Liver (tissue), 3 donors: Measurements from ENCODE around the gene GCNT2.

Source experiments
- ATF3 ChIP-seq: IDR thresholded peaks from 2 replicates; pipeline ENCODE4 v1.6.1; 2016; ENCODE audit warnings: antibody characterized with exemption
- GABPA ChIP-seq, 2 donors: IDR thresholded peaks in 1 of 2; conservative IDR thresholded peaks in 1 of 2; 2 replicates each; pipeline ENCODE4 v1.6.1; 2016; ENCODE audit warnings: antibody characterized with exemption in 2 of 2, mild to moderate bottlenecking in 1 of 2, moderate library complexity in 1 of 2
- JUND ChIP-seq, 2 donors: IDR thresholded peaks; 2 replicates each; pipeline ENCODE4 v1.6.1; 2016; ENCODE audit warnings: antibody characterized with exemption in 2 of 2
- REST ChIP-seq: IDR thresholded peaks from 2 replicates; pipeline ENCODE4 v1.6.1; 2016; ENCODE audit warnings: antibody characterized with exemption, mild to moderate bottlenecking
- TAF1 ChIP-seq: conservative IDR thresholded peaks from 2 replicates; pipeline ENCODE4 v1.6.1; 2016; ENCODE audit warnings: antibody characterized with exemption, mild to moderate bottlenecking
- YY1 ChIP-seq: IDR thresholded peaks from 2 replicates; pipeline ENCODE4 v1.6.1; 2016; ENCODE audit warnings: antibody characterized with exemption, mild to moderate bottlenecking
- TF ChIP-seq, protein P1 (sequence below): fragments of 150-350 bp; IDR thresholded peaks from 2 replicates; pipeline ENCODE4 v1.5.1; 2017; ENCODE audit warnings: improper control_type of control experiment, low read depth, low read length; ENCODE audit not compliant: missing input control
- TF ChIP-seq, protein P2 (sequence below): IDR thresholded peaks from 2 replicates; pipeline ENCODE4 v1.6.1; 2016; ENCODE audit warnings: antibody characterized with exemption
- donor health status: healthy.
- donor health status: healthy.

GRCh38 chr6:10526156-10526555 is 5.0 kb downstream of the GCNT2 start:
- TF ChIP-seq, protein P1, sequence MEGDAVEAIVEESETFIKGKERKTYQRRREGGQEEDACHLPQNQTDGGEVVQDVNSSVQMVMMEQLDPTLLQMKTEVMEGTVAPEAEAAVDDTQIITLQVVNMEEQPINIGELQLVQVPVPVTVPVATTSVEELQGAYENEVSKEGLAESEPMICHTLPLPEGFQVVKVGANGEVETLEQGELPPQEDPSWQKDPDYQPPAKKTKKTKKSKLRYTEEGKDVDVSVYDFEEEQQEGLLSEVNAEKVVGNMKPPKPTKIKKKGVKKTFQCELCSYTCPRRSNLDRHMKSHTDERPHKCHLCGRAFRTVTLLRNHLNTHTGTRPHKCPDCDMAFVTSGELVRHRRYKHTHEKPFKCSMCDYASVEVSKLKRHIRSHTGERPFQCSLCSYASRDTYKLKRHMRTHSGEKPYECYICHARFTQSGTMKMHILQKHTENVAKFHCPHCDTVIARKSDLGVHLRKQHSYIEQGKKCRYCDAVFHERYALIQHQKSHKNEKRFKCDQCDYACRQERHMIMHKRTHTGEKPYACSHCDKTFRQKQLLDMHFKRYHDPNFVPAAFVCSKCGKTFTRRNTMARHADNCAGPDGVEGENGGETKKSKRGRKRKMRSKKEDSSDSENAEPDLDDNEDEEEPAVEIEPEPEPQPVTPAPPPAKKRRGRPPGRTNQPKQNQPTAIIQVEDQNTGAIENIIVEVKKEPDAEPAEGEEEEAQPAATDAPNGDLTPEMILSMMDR: no peak
- TF ChIP-seq JUND (IDR thresholded peaks at IDR 0.05) (no peak), ATF3 (no peak), GABPA (IDR thresholded peaks at IDR 0.05 in 1 of 2, conservative IDR thresholded peaks at IDR 0.05 in 1 of 2) (no peak), TAF1 (no peak), REST (no peak), YY1 (no peak)
- TF ChIP-seq, protein P2, sequence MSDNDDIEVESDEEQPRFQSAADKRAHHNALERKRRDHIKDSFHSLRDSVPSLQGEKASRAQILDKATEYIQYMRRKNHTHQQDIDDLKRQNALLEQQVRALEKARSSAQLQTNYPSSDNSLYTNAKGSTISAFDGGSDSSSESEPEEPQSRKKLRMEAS: no peak
